Erythroblast (primary cell): ENCODE data around the gene CD44.

ENCODE experiments used
- GATA1 ChIP-seq: IDR thresholded peaks from 2 replicates; pipeline ENCODE4 v1.6.1; 2011; ENCODE audit warnings: low read depth, mild to moderate bottlenecking, control low read depth, low read length, moderate library complexity
- POLR2A ChIP-seq: IDR thresholded peaks from 2 replicates; pipeline ENCODE4 v1.6.1; 2011; ENCODE audit warnings: mild to moderate bottlenecking, low read length

DNA sequence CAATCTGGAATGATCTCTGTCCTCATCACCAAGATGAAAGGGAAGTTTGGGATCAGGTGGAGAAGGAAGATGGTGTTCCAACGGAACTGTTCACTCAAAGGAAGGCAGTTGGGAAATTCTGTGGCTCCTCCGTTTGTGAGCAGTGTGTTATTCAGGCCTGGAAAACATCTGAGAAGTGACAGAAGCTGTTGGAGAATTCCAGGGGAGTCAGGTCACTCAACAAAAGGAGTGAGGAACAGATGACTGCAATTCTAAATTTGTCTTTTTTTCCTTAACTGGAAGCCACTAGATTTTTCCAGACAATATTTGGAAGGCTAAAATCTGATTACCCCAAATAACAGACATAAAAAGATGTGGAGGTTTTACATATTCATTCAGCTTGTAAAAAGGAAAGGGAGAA is 107.8 kb downstream of the CD44 start:
- TF ChIP-seq POLR2A (no peak), GATA1 (no peak)
